C4-2B (cell line): Measurements from ENCODE around the gene ATAD1.
"Not testable (repeated sequence)": the region's sequence is repeated elsewhere in the genome, so short reads cannot be mapped to it uniquely, and the experiment has no call there.

Experiments
- ZFX ChIP-seq: fragments of 450-650 bp; IDR thresholded peaks from 2 replicates; pipeline ENCODE4 v1.6.1; 2017
- TF ChIP-seq, protein P1 (sequence below): fragments of 450-650 bp; conservative IDR thresholded peaks from 2 replicates; pipeline ENCODE4 v1.5.1; 2017; ENCODE audit warnings: mild to moderate bottlenecking

GRCh38 chr10:87829051-87829450 is 11.0 kb upstream of the ATAD1 start:
- TF ChIP-seq, protein P1, sequence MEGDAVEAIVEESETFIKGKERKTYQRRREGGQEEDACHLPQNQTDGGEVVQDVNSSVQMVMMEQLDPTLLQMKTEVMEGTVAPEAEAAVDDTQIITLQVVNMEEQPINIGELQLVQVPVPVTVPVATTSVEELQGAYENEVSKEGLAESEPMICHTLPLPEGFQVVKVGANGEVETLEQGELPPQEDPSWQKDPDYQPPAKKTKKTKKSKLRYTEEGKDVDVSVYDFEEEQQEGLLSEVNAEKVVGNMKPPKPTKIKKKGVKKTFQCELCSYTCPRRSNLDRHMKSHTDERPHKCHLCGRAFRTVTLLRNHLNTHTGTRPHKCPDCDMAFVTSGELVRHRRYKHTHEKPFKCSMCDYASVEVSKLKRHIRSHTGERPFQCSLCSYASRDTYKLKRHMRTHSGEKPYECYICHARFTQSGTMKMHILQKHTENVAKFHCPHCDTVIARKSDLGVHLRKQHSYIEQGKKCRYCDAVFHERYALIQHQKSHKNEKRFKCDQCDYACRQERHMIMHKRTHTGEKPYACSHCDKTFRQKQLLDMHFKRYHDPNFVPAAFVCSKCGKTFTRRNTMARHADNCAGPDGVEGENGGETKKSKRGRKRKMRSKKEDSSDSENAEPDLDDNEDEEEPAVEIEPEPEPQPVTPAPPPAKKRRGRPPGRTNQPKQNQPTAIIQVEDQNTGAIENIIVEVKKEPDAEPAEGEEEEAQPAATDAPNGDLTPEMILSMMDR: not testable (repeated sequence)
- TF ChIP-seq ZFX: not testable (repeated sequence)
